IMR-90 (cell line): ENCODE results near the gene PSMA8. TPM values are rescaled to one million over a fixed set of nuclear protein-coding genes. Genes with fewer than 3 reads are reported as not detected.

ENCODE experiments used
- RCOR1 ChIP-seq: IDR thresholded peaks from 2 replicates; pipeline ENCODE4 v1.6.1; 2012; ENCODE audit warnings: mild to moderate bottlenecking, low read length, improper control_type of control experiment; ENCODE audit not compliant: insufficient replicate concordance
- polyA plus RNA-seq, 3 experiments: library from polyadenylated mRNA; depleted of rRNA; stranded (reverse); fragments of >200 nt; gene quantifications; 2 replicates each; pipeline ENCODE4 v1.2.3, GENCODE V29; 2012; ENCODE audit warnings: low replicate concordance in 1 of 3
- total RNA-seq: library from RNA; depleted of rRNA; stranded (reverse); fragments of >200 nt; gene quantifications from 2 replicates; pipeline ENCODE4 v1.2.3, GENCODE V29; 2012
- TF ChIP-seq, protein P1 (sequence below): conservative IDR thresholded peaks from 2 replicates; pipeline ENCODE4 v1.5.1; 2012; ENCODE audit warnings: mild to moderate bottlenecking, low read depth, low read length, improper control_type of control experiment

Gene PSMA8
- total and polyA plus RNA-seq, 2 of the 4 experiments (the other 2 are of a cell fraction), result not detected

- TF ChIP-seq, protein P1, sequence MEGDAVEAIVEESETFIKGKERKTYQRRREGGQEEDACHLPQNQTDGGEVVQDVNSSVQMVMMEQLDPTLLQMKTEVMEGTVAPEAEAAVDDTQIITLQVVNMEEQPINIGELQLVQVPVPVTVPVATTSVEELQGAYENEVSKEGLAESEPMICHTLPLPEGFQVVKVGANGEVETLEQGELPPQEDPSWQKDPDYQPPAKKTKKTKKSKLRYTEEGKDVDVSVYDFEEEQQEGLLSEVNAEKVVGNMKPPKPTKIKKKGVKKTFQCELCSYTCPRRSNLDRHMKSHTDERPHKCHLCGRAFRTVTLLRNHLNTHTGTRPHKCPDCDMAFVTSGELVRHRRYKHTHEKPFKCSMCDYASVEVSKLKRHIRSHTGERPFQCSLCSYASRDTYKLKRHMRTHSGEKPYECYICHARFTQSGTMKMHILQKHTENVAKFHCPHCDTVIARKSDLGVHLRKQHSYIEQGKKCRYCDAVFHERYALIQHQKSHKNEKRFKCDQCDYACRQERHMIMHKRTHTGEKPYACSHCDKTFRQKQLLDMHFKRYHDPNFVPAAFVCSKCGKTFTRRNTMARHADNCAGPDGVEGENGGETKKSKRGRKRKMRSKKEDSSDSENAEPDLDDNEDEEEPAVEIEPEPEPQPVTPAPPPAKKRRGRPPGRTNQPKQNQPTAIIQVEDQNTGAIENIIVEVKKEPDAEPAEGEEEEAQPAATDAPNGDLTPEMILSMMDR, result no peak
- no peak for TF ChIP-seq RCOR1
Observed at GRCh38 chr18:26090130-26091046, 43.3 kb upstream of the PSMA8 start, which contains the start of gene SS18 (continued).
